WTC11 (cell line): Measurements from ENCODE around the gene TCF7L1. TPM values are rescaled to one million over a fixed set of nuclear protein-coding genes. Genes with fewer than 3 reads are reported as not detected.

Experiments used
- ATAC-seq: fragments of 200-7000 bp; cut with Tn5 transposase; 2 replicates; pipeline ENCODE4 v1.10.0; 2021; ENCODE audit warnings: mild to moderate bottlenecking, moderate library complexity
- CTCF ChIA-PET: fragments of 300-600 bp; sonication (Branson Sonifier 250); formaldehyde crosslinking; loops from one replicate; lab custom pipeline; 2021; ENCODE audit warnings: antibody characterized with exemption; lab: Charles Lee
- POLR2A ChIA-PET: fragments of 350-600 bp; sonication (Branson Sonifier 250); formaldehyde crosslinking; loops from one replicate; lab custom pipeline; 2021; ENCODE audit warnings: antibody characterized with exemption; lab: Charles Lee
- DNase-seq: peaks from one replicate; pipeline ENCODE4 v3.0.0; 2021; ENCODE audit warnings: low spot score
- H3K27ac Mint-ChIP-seq: 2 replicates; pipeline ENCODE4 v1.8.0; 2021; ENCODE audit warnings: mixed read lengths
- H3K27me3 Mint-ChIP-seq: 2 replicates; pipeline ENCODE4 v1.8.0; 2021; ENCODE audit warnings: low read depth, mild to moderate bottlenecking, moderate library complexity, mixed read lengths
- H3K36me3 Mint-ChIP-seq: 2 replicates; pipeline ENCODE4 v1.8.0; 2021; ENCODE audit warnings: mixed read lengths
- H3K4me1 Mint-ChIP-seq: 2 replicates; pipeline ENCODE4 v1.8.0; 2022; ENCODE audit warnings: mixed read lengths
- H3K4me3 Mint-ChIP-seq: 2 replicates; pipeline ENCODE4 v1.8.0; 2021; ENCODE audit warnings: mild to moderate bottlenecking, moderate library complexity, mixed read lengths
- H3K9me3 Mint-ChIP-seq: 2 replicates; pipeline ENCODE4 v1.8.0; 2021; ENCODE audit warnings: mixed read lengths
- CTCF ChIP-seq: fragments of 200-600 bp; IDR thresholded peaks from 2 replicates; pipeline ENCODE4 v1.8.0; 2022; ENCODE audit warnings: antibody characterized with exemption
- ELF4 ChIP-seq: sonication (generic); formaldehyde crosslinking; IDR thresholded peaks from 2 replicates; pipeline ENCODE4 v1.8.1; 2022; ENCODE audit warnings: low read depth, mild to moderate bottlenecking, moderate library complexity, missing genetic modification reagents
- ERG ChIP-seq: fragments of 250-450 bp; sonication (Bioruptor Pico); IDR thresholded peaks from 2 replicates; pipeline ENCODE4 v1.8.0; 2021; ENCODE audit warnings: mild to moderate bottlenecking
- ESRRA ChIP-seq: sonication (generic); formaldehyde crosslinking; IDR thresholded peaks from 2 replicates; pipeline ENCODE4 v1.8.1; 2022; ENCODE audit warnings: mild to moderate bottlenecking, missing genetic modification reagents, borderline replicate concordance
- FOXP1 ChIP-seq: sonication (generic); formaldehyde crosslinking; IDR thresholded peaks from 2 replicates; pipeline ENCODE4 v1.8.0; 2022; ENCODE audit warnings: missing genetic modification reagents, mild to moderate bottlenecking, moderate library complexity, borderline replicate concordance
- MLX ChIP-seq: sonication (generic); formaldehyde crosslinking; IDR thresholded peaks from 2 replicates; pipeline ENCODE4 v1.8.1; 2023; ENCODE audit warnings: mild to moderate bottlenecking, missing genetic modification reagents, moderate library complexity
- MYBL2 ChIP-seq: sonication (generic); formaldehyde crosslinking; IDR thresholded peaks from 2 replicates; pipeline ENCODE4 v1.8.1; 2023; ENCODE audit warnings: mild to moderate bottlenecking, moderate library complexity, missing genetic modification reagents
- NFE2L1 ChIP-seq: sonication (generic); formaldehyde crosslinking; IDR thresholded peaks from 2 replicates; pipeline ENCODE4 v1.8.1; 2023; ENCODE audit warnings: missing genetic modification reagents
- PRDM15 ChIP-seq: sonication (generic); formaldehyde crosslinking; IDR thresholded peaks from 2 replicates; pipeline ENCODE4 v1.8.0; 2022; ENCODE audit warnings: missing genetic modification reagents
- SMAD3 ChIP-seq: sonication (generic); formaldehyde crosslinking; IDR thresholded peaks from 2 replicates; pipeline ENCODE4 v1.8.0; 2022; ENCODE audit warnings: missing genetic modification reagents, mild to moderate bottlenecking, borderline replicate concordance
- SOX15 ChIP-seq: fragments of 250-450 bp; sonication (Bioruptor Pico); IDR thresholded peaks from 2 replicates; pipeline ENCODE4 v1.9.0; 2021; ENCODE audit warnings: mild to moderate bottlenecking
- SP1 ChIP-seq: sonication (generic); formaldehyde crosslinking; conservative IDR thresholded peaks from 2 replicates; pipeline ENCODE4 v1.8.1; 2022; ENCODE audit warnings: missing genetic modification reagents
- USF1 ChIP-seq: sonication (generic); formaldehyde crosslinking; IDR thresholded peaks from 2 replicates; pipeline ENCODE4 v1.8.0; 2022; ENCODE audit warnings: mild to moderate bottlenecking, missing genetic modification reagents
- ZBTB43 ChIP-seq: sonication (generic); formaldehyde crosslinking; IDR thresholded peaks from 2 replicates; pipeline ENCODE4 v1.8.1; 2023; ENCODE audit warnings: mild to moderate bottlenecking, missing genetic modification reagents
- ZNF671 ChIP-seq: fragments of 250-450 bp; sonication (Bioruptor Pico); IDR thresholded peaks from 2 replicates; pipeline ENCODE4 v1.8.0; 2021; ENCODE audit warnings: mild to moderate bottlenecking
- ZSCAN18 ChIP-seq: fragments of 250-450 bp; sonication (Bioruptor Pico); IDR thresholded peaks from 2 replicates; pipeline ENCODE4 v2.1.2; 2022; ENCODE audit warnings: mild to moderate bottlenecking, moderate library complexity
- total RNA-seq: library from RNA; stranded (reverse); gene quantifications from 3 replicates; pipeline ENCODE4 v1.2.3, GENCODE V29; 2021

Gene TCF7L1
- total RNA-seq, 1 experiment from 2014 or later, result 104 TPM

GRCh38 chr2:85171916-85172315 is 38.7 kb downstream of the TCF7L1 start:
- peaks cover 10% of the 10 kb centered on the region for H3K36me3 Mint-ChIP-seq
- H3K27ac Mint-ChIP-seq, result no peak overlapping the region; the same call in 1 of the 2 replicates
- POLR2A ChIA-PET, result no interaction called here
- CTCF ChIA-PET, result interaction anchor here (2.5 kb wide), 1 partner anchor 9 kb away, joined by 7 read pairs; no protein-coding TSS in a partner anchor
- peaks cover 76% of the 10 kb centered on the region for H3K4me1 Mint-ChIP-seq
- H3K9me3 Mint-ChIP-seq, result no peaks in the 10 kb centered on the region
- H3K4me3 Mint-ChIP-seq, result no peak overlapping the region
- TF ChIP-seq MYBL2 (CRISPR knock-in tag), result no peak
- no peak for TF ChIP-seq ELF4
- H3K27me3 Mint-ChIP-seq, result no peaks in the 10 kb centered on the region
- ATAC-seq, result no peak
- no peak for DNase-seq

- H3K4me1 Mint-ChIP-seq, result peaks cover 88% of the 10 kb centered on the region
- no peak for ATAC-seq
- DNase-seq, result no peak
- CTCF ChIA-PET, result interaction anchor here (1.3 to 1.6 kb wide), 2 partner anchors 12 to 126 kb away, joined by 6 to 9 read pairs; no protein-coding TSS in a partner anchor
- no peak for TF ChIP-seq CTCF
- no peak for TF ChIP-seq SP1 (CRISPR knock-in tag)
- TF ChIP-seq ZBTB43 (CRISPR knock-in tag), result no peak
- no peak for TF ChIP-seq ESRRA
- no peak for TF ChIP-seq MLX (CRISPR knock-in tag)
- no peak for TF ChIP-seq NFE2L1 (CRISPR knock-in tag)
- no peak for TF ChIP-seq SMAD3 (CRISPR knock-in tag)
- no peak for TF ChIP-seq ZSCAN18 (CRISPR knock-in tag)
- TF ChIP-seq SOX15 (CRISPR knock-in tag), result no peak
- TF ChIP-seq ZNF671 (CRISPR knock-in tag), result no peak
- TF ChIP-seq USF1 (CRISPR knock-in tag), result no peak
- no peak for TF ChIP-seq FOXP1 (CRISPR knock-in tag)
- TF ChIP-seq PRDM15, result no peak
- no peak for TF ChIP-seq ERG (CRISPR knock-in tag)
- TF ChIP-seq, all 79 proteins: peak for 0
- Mint-ChIP-seq H3K27ac (peak overlapping the region; percentile 0), H3K27me3 (no peaks in the 10 kb centered on the region), H3K9me3 (no peaks in the 10 kb centered on the region), H3K36me3 (peaks cover 11% of the 10 kb centered on the region), H3K4me3 (no peak overlapping the region)
- POLR2A ChIA-PET, result no interaction called here
Observed at GRCh38 chr2:85173909-85174308, 40.7 kb downstream of the TCF7L1 start.
